HG03571 (cell line): ENCODE measurements around the gene IKZF3.
"Not testable (repeated sequence)": the region's sequence is repeated elsewhere in the genome, so short reads cannot be mapped to it uniquely, and the experiment has no call there.

Experiments
- ATAC-seq: cut with Tn5 transposase; IDR thresholded peaks from one replicate; pipeline ENCODE4 v1.9.1; 2021; ENCODE audit not compliant: unreplicated experiment

Gene IKZF3

GRCh38 chr17:39757176-39757662 is 106.9 kb downstream of the IKZF3 start:
- ATAC-seq, result no peak

GRCh38 chr17:39756380-39757079 is 107.6 kb downstream of the IKZF3 start:
- ATAC-seq, result no peak

GRCh38 chr17:39755554-39756379 is 108.3 kb downstream of the IKZF3 start:
- ATAC-seq, result no peak

GRCh38 chr17:39754958-39755553 is 109.1 kb downstream of the IKZF3 start:
- ATAC-seq, result no peak

GRCh38 chr17:39754161-39754957 is 109.8 kb downstream of the IKZF3 start:
- peak; percentile 67 for ATAC-seq

GRCh38 chr17:39753514-39754160 is 110.5 kb downstream of the IKZF3 start:
- peak; percentile 22 for ATAC-seq

GRCh38 chr17:39752241-39752881 is 111.8 kb downstream of the IKZF3 start:
- ATAC-seq, result no peak

GRCh38 chr17:39751637-39752036 is 112.5 kb downstream of the IKZF3 start:
- ATAC-seq, result no peak

GRCh38 chr17:39751016-39751543 is 113.0 kb downstream of the IKZF3 start:
- no peak for ATAC-seq

- no peak for ATAC-seq
Measured at GRCh38 chr17:39750131-39751015, 113.7 kb downstream of the IKZF3 start.

- not testable (repeated sequence) for ATAC-seq
Measured at GRCh38 chr17:39748444-39749034, 115.6 kb downstream of the IKZF3 start.

- no peak for ATAC-seq
Measured at GRCh38 chr17:39747745-39748144, 116.4 kb downstream of the IKZF3 start.

- no peak for ATAC-seq
Measured at GRCh38 chr17:39746145-39746461, 118.0 kb downstream of the IKZF3 start.

- no peak for ATAC-seq
Measured at GRCh38 chr17:39745335-39746144, 118.6 kb downstream of the IKZF3 start.

GRCh38 chr17:39744836-39745215 is 119.3 kb downstream of the IKZF3 start:
- ATAC-seq, result no peak

GRCh38 chr17:39744075-39744835 is 119.9 kb downstream of the IKZF3 start:
- ATAC-seq, result no peak

GRCh38 chr17:39742856-39743436 is 121.2 kb downstream of the IKZF3 start:
- ATAC-seq, result no peak
